PFSK-1 (cell line): ENCODE measurements around the gene ARID3A.

Experiments
- FOXP2 ChIP-seq: optimal IDR thresholded peaks from 2 replicates; pipeline ENCODE3; 2011; ENCODE audit warnings: borderline replicate concordance, control low read depth, inconsistent platforms; ENCODE audit not compliant: insufficient read depth; ENCODE audit errors: extremely low read length, extremely low read depth
- POLR2AphosphoS5 ChIP-seq: IDR thresholded peaks from 2 replicates; pipeline ENCODE4 v1.6.1; 2012; ENCODE audit warnings: low read depth, mild to moderate bottlenecking, control low read depth, low read length, moderate library complexity
- SIN3A ChIP-seq: IDR thresholded peaks from 2 replicates; pipeline ENCODE4 v1.6.1; 2012; ENCODE audit warnings: mild to moderate bottlenecking, low read length, moderate library complexity, borderline replicate concordance; ENCODE audit not compliant: insufficient read depth
- TF ChIP-seq, protein P1 (sequence below), 2 experiments: IDR thresholded peaks; 2 replicates each; pipeline versions ENCODE4 v1.6.1 to v1.8.0; 2011 to 2012; ENCODE audit warnings: low read depth in 2 of 2, low read length in 2 of 2, control low read depth in 1 of 2, inconsistent platforms in 1 of 2, mild to moderate bottlenecking in 1 of 2, moderate library complexity in 1 of 2; ENCODE audit not compliant: insufficient read depth in 1 of 2

DNA sequence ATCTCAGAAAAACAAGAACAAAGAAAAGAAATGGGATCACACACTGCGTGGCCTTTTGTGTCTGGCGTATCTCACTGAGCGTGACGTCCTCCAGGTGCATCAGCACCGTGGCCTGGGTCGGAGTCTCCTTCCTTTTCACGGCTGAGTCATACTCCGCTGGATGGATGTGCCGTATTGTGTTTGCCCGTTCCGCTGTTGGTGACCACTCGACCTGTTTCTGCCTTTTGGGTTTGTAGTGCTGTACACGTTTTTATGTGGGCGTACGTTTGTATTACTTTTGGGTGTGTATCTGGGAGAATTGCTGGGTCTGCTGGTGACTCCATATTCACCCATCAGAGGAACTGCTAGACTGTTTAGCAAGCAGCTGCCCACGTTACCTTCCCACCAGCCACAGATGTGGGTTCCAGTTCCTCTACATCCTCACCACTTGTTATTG lies 11.4 kb downstream of the ARID3A start:
- TF ChIP-seq POLR2AphosphoS5 (no peak), SIN3A (no peak), FOXP2 (no peak)
- TF ChIP-seq, protein P1, sequence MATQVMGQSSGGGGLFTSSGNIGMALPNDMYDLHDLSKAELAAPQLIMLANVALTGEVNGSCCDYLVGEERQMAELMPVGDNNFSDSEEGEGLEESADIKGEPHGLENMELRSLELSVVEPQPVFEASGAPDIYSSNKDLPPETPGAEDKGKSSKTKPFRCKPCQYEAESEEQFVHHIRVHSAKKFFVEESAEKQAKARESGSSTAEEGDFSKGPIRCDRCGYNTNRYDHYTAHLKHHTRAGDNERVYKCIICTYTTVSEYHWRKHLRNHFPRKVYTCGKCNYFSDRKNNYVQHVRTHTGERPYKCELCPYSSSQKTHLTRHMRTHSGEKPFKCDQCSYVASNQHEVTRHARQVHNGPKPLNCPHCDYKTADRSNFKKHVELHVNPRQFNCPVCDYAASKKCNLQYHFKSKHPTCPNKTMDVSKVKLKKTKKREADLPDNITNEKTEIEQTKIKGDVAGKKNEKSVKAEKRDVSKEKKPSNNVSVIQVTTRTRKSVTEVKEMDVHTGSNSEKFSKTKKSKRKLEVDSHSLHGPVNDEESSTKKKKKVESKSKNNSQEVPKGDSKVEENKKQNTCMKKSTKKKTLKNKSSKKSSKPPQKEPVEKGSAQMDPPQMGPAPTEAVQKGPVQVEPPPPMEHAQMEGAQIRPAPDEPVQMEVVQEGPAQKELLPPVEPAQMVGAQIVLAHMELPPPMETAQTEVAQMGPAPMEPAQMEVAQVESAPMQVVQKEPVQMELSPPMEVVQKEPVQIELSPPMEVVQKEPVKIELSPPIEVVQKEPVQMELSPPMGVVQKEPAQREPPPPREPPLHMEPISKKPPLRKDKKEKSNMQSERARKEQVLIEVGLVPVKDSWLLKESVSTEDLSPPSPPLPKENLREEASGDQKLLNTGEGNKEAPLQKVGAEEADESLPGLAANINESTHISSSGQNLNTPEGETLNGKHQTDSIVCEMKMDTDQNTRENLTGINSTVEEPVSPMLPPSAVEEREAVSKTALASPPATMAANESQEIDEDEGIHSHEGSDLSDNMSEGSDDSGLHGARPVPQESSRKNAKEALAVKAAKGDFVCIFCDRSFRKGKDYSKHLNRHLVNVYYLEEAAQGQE (IDR thresholded peaks at IDR 0.05; ENCODE audit: insufficient read depth in 1 of 2, low read depth in 2 of 2, low read length in 2 of 2), result no peak
